ENCODE measurements around the gene INPP1.
A peak's percentile ranks its signal among the peaks of the same experiment; 100 is the strongest.
"Not testable (repeated sequence)": the region's sequence is repeated elsewhere in the genome, so short reads cannot be mapped to it uniquely, and the experiment has no call there.

INPP1 gene

DNA sequence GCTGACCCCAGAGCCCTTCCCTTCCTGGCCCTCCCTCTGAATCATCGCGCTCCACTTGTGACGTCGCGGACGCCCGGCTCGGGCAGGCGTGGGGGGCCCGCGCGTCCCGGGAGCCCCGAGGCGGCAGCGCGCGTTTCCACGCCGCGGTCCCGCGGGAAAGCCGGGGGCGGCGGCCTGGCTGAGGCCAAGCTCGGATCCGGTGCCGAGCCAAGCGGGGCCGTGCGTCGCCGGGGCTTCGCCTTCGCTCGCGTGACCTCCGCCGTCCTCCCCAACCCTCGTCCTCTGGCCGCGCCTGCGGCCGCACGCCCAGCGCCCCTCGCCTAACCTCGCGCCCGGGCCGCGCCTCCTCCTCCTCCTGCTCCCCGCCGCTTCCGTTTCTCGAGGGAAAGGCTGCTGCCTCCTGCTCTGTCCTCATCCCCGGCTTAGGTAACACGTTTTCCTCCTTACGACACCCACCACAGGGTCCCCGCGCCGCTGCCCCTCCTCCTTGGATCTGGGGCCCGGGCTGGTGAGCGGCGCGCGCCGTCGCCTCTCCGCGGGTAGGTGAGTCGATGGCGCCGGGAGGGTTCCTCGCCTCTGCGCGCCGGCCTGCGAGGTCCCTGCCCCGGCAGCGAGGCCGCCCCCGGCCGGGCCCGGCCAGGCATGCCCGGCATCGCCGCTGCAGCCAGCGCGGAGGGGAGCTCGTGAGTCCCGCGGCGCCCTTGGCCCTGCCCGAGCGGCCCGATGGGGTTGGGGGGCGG is at the start of gene INPP1:
Gene INPP1, plus strand, starts transcription at position 54 of the 740 bp plus-strand sequence. CDS start 16,514 bp downstream, outside the sequence.
- DNase-seq: peak in 43 of 56 donors; percentile 25 to 81 (median 62)

DNA sequence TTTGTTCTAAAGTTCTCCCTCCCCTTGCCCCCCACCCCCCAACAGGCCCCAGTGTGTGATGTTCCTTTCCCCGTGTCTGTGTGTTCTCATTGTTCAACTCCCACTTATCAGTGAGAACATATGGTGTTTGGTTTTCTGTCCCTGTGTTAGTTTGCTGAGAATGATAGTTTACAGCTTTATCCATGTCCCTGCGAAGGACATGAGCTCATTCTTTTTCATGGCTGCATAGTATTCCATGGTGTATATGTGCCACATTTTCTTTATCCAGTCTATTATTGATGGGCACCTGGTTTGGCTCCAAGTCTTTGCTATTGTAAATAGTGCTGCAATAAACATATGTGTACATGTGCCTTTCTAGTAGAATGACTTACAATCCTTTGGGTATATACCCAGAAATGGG is 45.5 kb upstream of the INPP1 start:
- not testable (repeated sequence) for DNase-seq

GRCh38 chr2:190301032-190301431 is 42.4 kb upstream of the INPP1 start:
- no peak for DNase-seq

GRCh38 chr2:190302052-190302451 is 41.3 kb upstream of the INPP1 start:
- no peak for DNase-seq

DNA sequence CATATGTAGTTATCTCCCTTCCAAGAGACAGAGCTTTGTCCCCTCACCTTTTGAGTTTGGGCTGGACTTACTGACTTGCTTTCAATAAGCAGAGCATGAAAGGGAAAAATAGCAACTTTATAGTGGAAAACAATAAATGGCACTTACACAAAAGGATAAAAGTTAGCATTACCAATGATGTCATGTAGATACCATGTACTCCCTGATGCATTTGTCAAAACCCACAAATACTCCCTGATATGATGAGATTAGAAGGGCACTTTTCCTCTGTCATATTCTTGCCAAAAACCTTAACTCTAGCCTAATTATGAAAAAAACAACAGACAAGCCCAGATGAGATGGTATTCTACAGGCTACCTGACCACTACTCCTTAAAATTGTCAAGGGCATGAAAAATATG is 39.7 kb upstream of the INPP1 start:
- no peak for DNase-seq

DNA sequence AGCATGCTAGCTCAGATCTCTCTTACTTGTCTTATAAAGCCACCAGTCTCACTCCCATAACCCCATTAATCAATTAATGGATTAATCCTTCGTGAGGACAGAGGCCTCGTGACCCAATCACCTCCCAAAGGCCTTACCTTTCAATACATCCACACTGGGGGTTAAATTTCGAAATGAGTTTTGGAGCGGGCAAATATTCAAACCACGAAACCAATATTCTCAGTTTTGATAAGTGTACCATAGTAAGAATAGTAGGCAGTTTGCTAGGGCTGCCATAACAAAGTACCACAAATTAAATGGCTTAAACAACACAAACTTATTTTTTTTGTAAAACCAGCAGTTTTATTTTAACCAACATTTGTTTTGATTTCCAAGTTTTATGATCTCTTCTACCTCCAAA is 39.0 kb upstream of the INPP1 start:
- no peak for DNase-seq

DNA sequence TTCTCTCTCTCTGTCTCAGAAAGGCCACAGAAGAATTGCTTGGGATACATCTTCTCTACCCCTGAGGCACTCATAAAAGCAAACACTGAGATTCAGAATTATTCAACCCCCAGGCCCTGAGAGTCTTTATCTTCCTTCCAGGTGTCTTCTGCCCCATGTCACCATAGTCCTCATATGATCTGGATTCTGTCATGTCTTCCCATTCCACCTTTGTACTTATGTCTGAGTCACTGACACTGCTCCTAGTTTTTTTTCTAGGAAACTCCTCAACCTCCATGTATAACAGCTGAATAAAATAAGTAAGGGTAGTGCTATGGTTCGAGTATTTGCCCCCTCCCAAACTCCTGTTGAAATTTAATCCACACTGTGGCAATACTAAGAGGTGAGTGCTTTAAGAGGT is 35.4 kb upstream of the INPP1 start:
- no peak for DNase-seq

DNA sequence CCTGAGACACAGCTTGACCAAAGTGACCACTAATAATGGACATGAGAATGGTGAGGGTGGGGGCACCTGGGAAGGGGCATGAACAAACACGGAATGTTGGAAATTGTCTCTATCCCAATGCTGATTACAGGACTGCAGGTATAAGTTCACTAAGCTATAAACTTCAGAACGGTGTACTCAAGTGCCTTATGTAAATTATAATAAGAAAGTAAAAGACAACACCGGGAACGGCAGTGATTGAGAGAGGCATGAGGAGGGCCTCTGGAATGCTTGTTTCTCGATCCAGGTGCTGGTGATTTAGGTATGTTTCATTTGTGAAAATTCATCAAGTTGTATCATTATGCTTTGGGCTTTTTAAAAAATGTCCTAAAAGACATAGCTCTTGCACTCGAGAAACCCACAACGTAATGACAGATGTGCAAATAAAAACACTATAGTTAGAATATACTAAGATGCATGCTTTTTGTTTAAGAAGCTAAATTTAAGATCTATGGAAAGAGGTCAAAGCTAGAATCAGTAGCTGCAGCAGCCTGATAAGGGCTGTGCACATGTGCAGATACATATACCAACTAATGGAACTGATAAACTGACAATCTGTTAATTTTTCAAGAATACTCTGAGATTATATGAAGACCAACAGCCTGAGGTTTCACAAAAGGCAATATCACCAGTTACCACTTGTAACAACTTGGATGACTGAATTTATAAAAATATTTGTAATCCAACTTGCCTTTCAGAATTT is 31.3 kb upstream of the INPP1 start:
- no peak for DNase-seq

DNA sequence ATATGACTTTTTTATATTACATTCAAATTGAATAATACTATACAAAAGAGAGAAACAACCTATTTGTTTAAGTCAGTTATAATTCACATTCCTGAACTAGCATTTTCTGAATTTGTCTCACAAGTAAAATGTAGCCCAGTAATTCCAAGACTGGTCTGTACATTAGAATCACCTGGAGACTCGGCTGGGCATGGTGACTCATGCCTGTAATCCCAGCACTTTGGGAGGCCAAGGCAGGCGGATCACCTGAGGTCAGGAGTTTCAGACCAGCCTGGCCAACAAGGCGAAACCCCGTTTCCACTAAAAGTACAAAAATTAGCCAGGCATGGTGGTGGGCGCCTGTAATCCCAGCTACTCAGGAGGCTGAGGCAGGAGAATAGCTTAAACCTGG is 30.8 kb upstream of the INPP1 start:
- DNase-seq: not testable (repeated sequence)

GRCh38 chr2:190313880-190314279 is 29.5 kb upstream of the INPP1 start:
- no peak for DNase-seq

- no peak for DNase-seq
These were observed 28.1 kb upstream of the INPP1 start for GRCh38 chr2:190315273-190315672.

GRCh38 chr2:190318514-190318913 is 24.9 kb upstream of the INPP1 start:
- DNase-seq: no peak

- peak in 11 of 56 donors; percentile 20 to 61 (median 48) for DNase-seq
These were observed 24.3 kb upstream of the INPP1 start for GRCh38 chr2:190318931-190319554.

DNA sequence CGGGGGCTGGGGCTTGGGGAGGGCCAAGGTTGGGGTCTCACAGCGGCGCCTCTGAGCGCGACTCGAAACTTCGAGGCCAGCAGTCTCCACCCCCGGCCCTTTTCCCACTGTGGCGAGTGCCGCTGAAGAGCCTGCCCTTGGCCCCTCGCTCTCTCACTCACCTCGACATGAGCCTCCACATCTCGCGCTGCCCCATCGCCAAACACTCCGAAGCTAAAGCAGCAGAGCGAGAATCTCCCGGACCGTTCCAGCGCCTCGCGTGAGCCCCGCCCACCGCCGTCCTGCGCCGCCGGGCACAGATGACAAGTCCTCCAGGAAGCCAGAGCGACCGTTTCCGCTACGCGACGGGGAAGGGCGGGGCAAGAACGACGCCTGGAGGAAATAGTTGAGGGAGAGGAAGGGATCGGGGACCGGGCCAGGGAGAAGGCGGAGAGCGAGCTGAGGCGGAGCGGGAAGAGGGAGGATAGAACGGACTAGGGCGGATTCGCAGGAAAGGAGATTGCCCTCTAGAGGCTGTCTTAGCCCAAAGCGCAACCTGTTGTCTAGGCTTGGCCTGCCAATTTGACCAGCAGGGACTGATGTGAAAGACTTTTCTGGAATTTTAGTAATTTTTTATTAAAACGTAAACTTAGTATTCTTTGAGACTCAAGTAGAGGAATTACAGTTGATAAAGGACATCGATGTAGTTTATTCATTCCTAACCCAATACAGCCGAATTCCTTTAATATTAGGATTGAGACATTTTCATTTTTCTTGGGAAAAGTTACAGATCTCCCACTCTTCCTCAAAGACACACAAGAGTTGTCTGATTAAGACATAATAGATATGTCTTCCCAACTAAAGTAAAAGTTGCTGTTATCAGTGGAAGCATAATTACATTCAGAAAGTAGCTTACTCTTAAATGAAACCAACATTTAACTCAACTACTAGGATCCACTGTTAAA is 23.6 kb upstream of the INPP1 start, which contains the start of gene HIBCH:
Gene HIBCH, minus strand, starts transcription at position 272 of the 944 bp plus-strand sequence. Its CDS starts 76 bp downstream, at position 196.
- peak; percentile 86 to 99 (median 98) for DNase-seq

DNA sequence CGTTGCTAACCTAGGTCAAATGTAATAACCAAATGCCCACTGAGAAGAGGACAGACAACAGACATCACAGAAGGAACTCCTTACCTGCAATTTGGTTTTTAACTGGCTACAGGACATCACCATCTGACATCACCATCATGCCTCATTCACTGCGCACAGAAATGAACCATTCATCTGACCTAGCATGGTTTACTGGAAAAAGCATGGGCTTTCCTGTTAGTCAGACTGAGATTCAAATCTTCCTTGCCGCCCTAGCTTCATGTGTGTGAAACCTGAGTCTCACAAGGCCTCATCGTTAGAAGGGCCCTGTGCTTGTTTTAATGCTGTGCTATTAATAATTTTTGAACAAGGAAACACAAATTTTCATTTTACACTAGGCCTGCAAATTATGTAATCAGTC is 22.7 kb upstream of the INPP1 start:
- no peak for DNase-seq

GRCh38 chr2:190323406-190323805 is 20.0 kb upstream of the INPP1 start:
- no peak for DNase-seq

GRCh38 chr2:190325588-190325987 is 17.8 kb upstream of the INPP1 start:
- DNase-seq: no peak

- DNase-seq: no peak
These were observed 15.4 kb upstream of the INPP1 start for GRCh38 chr2:190327867-190328572.

DNA sequence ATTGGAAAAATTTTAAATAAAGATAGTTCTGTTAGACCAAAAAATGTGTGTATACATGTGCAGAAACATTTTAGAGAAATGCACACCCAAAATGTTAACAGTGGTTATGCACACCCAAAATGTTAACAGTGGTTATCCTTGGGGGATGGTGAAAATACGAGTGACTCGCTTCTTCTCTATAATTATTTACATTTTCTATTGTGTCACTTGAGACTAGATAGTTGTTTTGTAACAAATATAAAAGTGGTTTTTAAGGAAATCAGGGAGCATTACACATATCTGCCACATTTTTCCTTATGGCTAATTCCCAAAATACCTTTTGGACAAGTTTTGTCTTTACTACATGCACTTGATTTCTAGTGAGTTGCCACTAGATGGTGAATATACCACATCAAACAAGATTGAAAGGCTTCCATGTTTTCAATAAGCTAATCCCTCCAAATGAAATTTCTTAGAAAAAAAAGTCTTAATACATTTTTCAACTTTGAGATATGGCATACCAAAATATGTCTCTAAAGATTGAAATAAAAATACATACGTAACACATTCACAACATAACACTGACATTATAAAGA is 14.7 kb upstream of the INPP1 start:
- DNase-seq: no peak

DNA sequence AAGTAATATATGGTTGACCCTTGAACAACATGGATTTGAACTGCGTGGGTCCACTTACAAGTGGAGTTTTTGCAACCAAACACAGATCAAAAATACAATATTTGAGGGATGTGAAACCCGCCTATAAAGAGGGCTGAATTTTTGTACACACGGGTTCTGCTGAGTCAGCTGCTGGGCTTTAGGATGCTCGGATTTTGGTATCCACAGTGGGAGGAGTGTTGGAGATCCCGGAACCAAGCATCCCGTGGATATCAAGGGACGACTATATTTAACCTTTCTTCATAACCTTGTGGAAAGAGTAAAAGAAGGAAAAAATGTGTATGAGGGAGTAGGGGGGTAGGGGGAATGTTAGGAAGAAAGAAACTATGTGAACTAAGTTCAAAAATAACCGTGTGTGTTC is 10.0 kb upstream of the INPP1 start:
- no peak for DNase-seq

Data from nucleus accumbens (tissue), 56 donors.